Stimulated activated CD4-positive, alpha-beta T cell treated with anti-CD3 and anti-CD28 coated beads, Interleukin-4, amount 100 ng/mL, for 48 hours (primary cell): ENCODE data around the gene HIRIP3.
"Not testable (repeated sequence)": the region's sequence is repeated elsewhere in the genome, so short reads cannot be mapped to it uniquely, and the experiment has no call there.

Experiments
- DNase-seq, 2 donors: peaks; one replicate each; pipeline ENCODE4 v3.0.0-alpha.2; 2020; ENCODE audit warnings: low read depth in 2 of 2

Gene HIRIP3

GRCh38 chr16:29959821-29960220, 35.6 kb downstream of the HIRIP3 start:
- not testable (repeated sequence) for DNase-seq

GRCh38 chr16:29959293-29959692, 36.1 kb downstream of the HIRIP3 start:
- DNase-seq = no peak

GRCh38 chr16:29958756-29959155, 36.7 kb downstream of the HIRIP3 start:
- DNase-seq = no peak

- no peak for DNase-seq
These were observed 43.6 kb downstream of the HIRIP3 start for GRCh38 chr16:29951625-29952365.

- DNase-seq = no peak
These were observed 44.5 kb downstream of the HIRIP3 start for GRCh38 chr16:29950806-29951461.

GRCh38 chr16:29947897-29948296, 47.5 kb downstream of the HIRIP3 start:
- no peak for DNase-seq

- DNase-seq = no peak
These were observed 51.3 kb downstream of the HIRIP3 start for GRCh38 chr16:29943846-29944799.
